SK-N-SH (cell line): ENCODE measurements around the gene C16orf92. TPM values are rescaled to one million over a fixed set of nuclear protein-coding genes. Genes with fewer than 3 reads are reported as not detected.

Source experiments
- CTCF ChIA-PET: fragments of 300-600, 350-600 bp; formaldehyde crosslinking; extraction: SDS; loops from one replicate; lab custom pipeline; 2021; lab: Yijun Ruan, JAX
- POLR2A ChIA-PET: fragments of 350-600 bp; sonication (Branson Sonifier 250); formaldehyde crosslinking; extraction: SDS; loops from one replicate; lab custom pipeline; 2020; ENCODE audit warnings: antibody characterized with exemption, inconsistent platforms; lab: Yijun Ruan, JAX
- DNase-seq: peaks from one replicate; pipeline ENCODE4 v3.0.0; 2012
- H2AFZ ChIP-seq: fragments of 200-600 bp; sonication (generic); 2 replicates; pipeline ENCODE4 v1.8.1; 2016; ENCODE audit warnings: antibody characterized with exemption, mild to moderate bottlenecking, low read depth
- H3F3A ChIP-seq: fragments of 200-600 bp; sonication (generic); replicated peaks from 2 replicates; pipeline ENCODE3; 2016; ENCODE audit warnings: antibody characterized with exemption, mild to moderate bottlenecking; ENCODE audit not compliant: insufficient read depth
- H3K27ac ChIP-seq, 2 experiments: fragments of 200-500 bp in 1 of 2; fragments of 200-600 bp in 1 of 2; sonication (Bioruptor generic) in 1 of 2; sonication (generic), shearing (Covaris generic) in 1 of 2; 2 replicates each; pipeline versions ENCODE4 v1.5.1 to v1.6.1; 2014 to 2016; ENCODE audit warnings: low read depth in 2 of 2, inconsistent platforms in 1 of 2, low read length in 1 of 2, mild to moderate bottlenecking in 1 of 2, mixed read lengths in 1 of 2
- H3K27me3 ChIP-seq: fragments of 200-600 bp; sonication (generic), shearing (Covaris generic); 2 replicates; pipeline ENCODE4 v1.6.1; 2016; ENCODE audit warnings: mixed run types; ENCODE audit not compliant: insufficient read depth
- H3K36me3 ChIP-seq, 2 experiments: fragments of 200-500 bp in 1 of 2; fragments of 200-600 bp in 1 of 2; sonication (Bioruptor generic) in 1 of 2; sonication (generic) in 1 of 2; replicated peaks in 1 of 2; 2 replicates each; pipeline versions ENCODE3 to v1.5.1; 2014 to 2016; ENCODE audit warnings: low read length in 1 of 2, mild to moderate bottlenecking in 1 of 2; ENCODE audit not compliant: insufficient read depth in 2 of 2, control insufficient read depth in 1 of 2
- H3K4me1 ChIP-seq, 2 experiments: fragments of 200-500 bp in 1 of 2; fragments of 200-600 bp in 1 of 2; sonication (Bioruptor generic) in 1 of 2; sonication (generic), shearing (Covaris generic) in 1 of 2; 2 replicates each; pipeline versions ENCODE4 v1.5.1 to v1.6.1; 2014 to 2016; ENCODE audit warnings: low read depth in 1 of 2, low read length in 1 of 2, mixed run types in 1 of 2; ENCODE audit not compliant: insufficient read depth in 2 of 2, control insufficient read depth in 1 of 2
- H3K4me2 ChIP-seq: fragments of 200-600 bp; sonication (generic), shearing (Covaris generic); 2 replicates; pipeline ENCODE4 v1.6.1; 2017; ENCODE audit warnings: mixed run types
- H3K4me3 ChIP-seq, 2 experiments: fragments of 200-500 bp in 1 of 2; fragments of 200-600 bp in 1 of 2; sonication (Bioruptor generic) in 1 of 2; sonication (generic), shearing (Covaris generic) in 1 of 2; 2 replicates each; pipeline versions ENCODE4 v1.5.1 to v1.8.1; 2014 to 2016; ENCODE audit warnings: low read depth in 2 of 2, inconsistent platforms in 1 of 2, low read length in 1 of 2, mild to moderate bottlenecking in 1 of 2, mixed read lengths in 1 of 2, moderate library complexity in 1 of 2
- H3K79me2 ChIP-seq: fragments of 200-600 bp; sonication (generic); 2 replicates; pipeline ENCODE4 v1.8.1; 2017; ENCODE audit warnings: mild to moderate bottlenecking; ENCODE audit not compliant: insufficient read depth
- H3K9ac ChIP-seq: fragments of 200-600 bp; sonication (generic); 2 replicates; pipeline ENCODE4 v1.6.1; 2017; ENCODE audit warnings: mixed run types
- H3K9me2 ChIP-seq: fragments of 200-600 bp; sonication (generic); 2 replicates; pipeline ENCODE4 v1.6.1; 2017; ENCODE audit warnings: mixed run types
- H3K9me3 ChIP-seq: fragments of 200-600 bp; sonication (generic); 2 replicates; pipeline ENCODE4 v1.6.1; 2017; ENCODE audit warnings: mixed run types, mild to moderate bottlenecking, moderate library complexity
- H4K20me1 ChIP-seq: fragments of 200-600 bp; sonication (generic); 2 replicates; pipeline ENCODE4 v1.6.1; 2017; ENCODE audit warnings: mild to moderate bottlenecking, mixed run types; ENCODE audit not compliant: insufficient read depth
- CHD2 ChIP-seq: fragments of 150-350 bp; IDR thresholded peaks from 2 replicates; pipeline ENCODE4 v1.6.1; 2018; ENCODE audit warnings: low read length; ENCODE audit not compliant: partially characterized antibody
- FOSL2 ChIP-seq: IDR thresholded peaks from 2 replicates; pipeline ENCODE4 v1.4.0; 2012; ENCODE audit warnings: low read depth, mild to moderate bottlenecking, moderate library complexity, borderline replicate concordance
- FOXM1 ChIP-seq: IDR thresholded peaks from 2 replicates; pipeline ENCODE4 v1.4.0; 2012; ENCODE audit warnings: low read depth, mild to moderate bottlenecking
- GATA2 ChIP-seq: sonication (generic); formaldehyde crosslinking; IDR thresholded peaks from 2 replicates; pipeline ENCODE4 v1.5.0; 2020; ENCODE audit warnings: mild to moderate bottlenecking, missing genetic modification reagents
- RFX5 ChIP-seq: IDR thresholded peaks from 2 replicates; pipeline ENCODE4 v1.6.1; 2012; ENCODE audit warnings: mild to moderate bottlenecking, improper control_type of control experiment, low read length
- RXRA ChIP-seq: IDR thresholded peaks from 2 replicates; pipeline ENCODE4 v1.4.0; 2012; ENCODE audit warnings: low read depth, mild to moderate bottlenecking, borderline replicate concordance
- TEAD4 ChIP-seq: IDR thresholded peaks from 2 replicates; pipeline ENCODE4 v1.4.0; 2012; ENCODE audit warnings: mild to moderate bottlenecking, borderline replicate concordance; ENCODE audit not compliant: insufficient read depth
- USF2 ChIP-seq: fragments of 150-350 bp; IDR thresholded peaks from 2 replicates; pipeline ENCODE4 v1.6.1; 2017; ENCODE audit warnings: antibody characterized with exemption, low read length, low read depth, borderline replicate concordance
- ZBTB33 ChIP-seq: IDR thresholded peaks from 2 replicates; pipeline ENCODE4 v1.4.0; 2012; ENCODE audit warnings: low read depth, borderline replicate concordance
- WGBS: methylation state at CpG from one replicate; pipeline ENCODE4 v1.1.6; 2017; ENCODE audit warnings: low lambda C conversion rate; 5-methylcytosine and 5-hydroxymethylcytosine counted together
- polyA plus RNA-seq, 3 experiments: library from polyadenylated mRNA; depleted of rRNA; stranded (reverse); fragments of >200 nt; gene quantifications; 2 replicates each; pipeline ENCODE4 v1.2.3, GENCODE V29; 2012

Gene C16orf92
- polyA plus RNA-seq, 1 of the 3 experiments (the other 2 are of a cell fraction): not detected

GRCh38 chr16:29984764-29985147 is 38.2 kb upstream of the C16orf92 start:
- Histone ChIP-seq H3K79me2 (no peaks in the 10 kb centered on the region), H2AFZ (no peak overlapping the region), H3K27me3 (no peaks in the 10 kb centered on the region), H3K4me1 (no peaks in the 10 kb centered on the region), H3K9ac (no peak overlapping the region), H4K20me1 (no peaks in the 10 kb centered on the region), H3K36me3 (peaks cover 36 to 97% of the 10 kb centered on the region in 2 experiments), H3K9me3 (no peaks in the 10 kb centered on the region), H3K4me2 (no peak overlapping the region), H3K9me2 (no peaks in the 10 kb centered on the region), H3K4me3 (no peak overlapping the region), H3F3A (no peaks in the 10 kb centered on the region), H3K27ac (no peak overlapping the region)
- WGBS: 89% methylated on average over 5 of the region's 5 CpGs
- ChIA-PET CTCF (no interaction called here), POLR2A (no interaction called here)
- DNase-seq: no peak
- TF ChIP-seq TEAD4 (no peak), ZBTB33 (no peak), CHD2 (no peak)

- no peak for TF ChIP-seq RFX5
- TF ChIP-seq RXRA: no peak
- TF ChIP-seq FOSL2: no peak
- TF ChIP-seq FOXM1: no peak
- no peak for TF ChIP-seq CHD2
- no peak for TF ChIP-seq USF2
- no peak for TF ChIP-seq GATA2 (CRISPR knock-in tag)
- Histone ChIP-seq H3K27me3 (no peaks in the 10 kb centered on the region), H3K27ac (no peak overlapping the region), H3K36me3 (peaks cover 30 to 97% of the 10 kb centered on the region in 2 experiments), H3F3A (no peaks in the 10 kb centered on the region), H3K4me1 (no peaks in the 10 kb centered on the region), H4K20me1 (no peaks in the 10 kb centered on the region), H2AFZ (no peak overlapping the region), H3K9me2 (no peaks in the 10 kb centered on the region), H3K79me2 (no peaks in the 10 kb centered on the region), H3K9me3 (no peaks in the 10 kb centered on the region), H3K4me3 (no peak overlapping the region), H3K9ac (no peak overlapping the region), H3K4me2 (no peak overlapping the region)
- no peak for DNase-seq
- POLR2A ChIA-PET: interaction anchor here (3.2 kb wide), 1 partner anchor 9 kb away, joined by 7 read pairs; no protein-coding TSS in a partner anchor
- CTCF ChIA-PET: interaction anchor here (3.4 kb wide), 1 partner anchor 8 kb away, joined by 13 read pairs; no protein-coding TSS in a partner anchor
- 96% methylated on average over 22 of the region's 28 CpGs for WGBS
Observed at GRCh38 chr16:29985271-29985811, 37.7 kb upstream of the C16orf92 start.
